Measurements from ENCODE around the gene MLPH. TPM values are rescaled to one million over a fixed set of nuclear protein-coding genes. Genes with fewer than 3 reads are reported as not detected.

Gene MLPH
- total and polyA plus RNA-seq, 2 of the 4 experiments (the other 2 are of a cell fraction): 13.8 to 21.6 TPM

DNA sequence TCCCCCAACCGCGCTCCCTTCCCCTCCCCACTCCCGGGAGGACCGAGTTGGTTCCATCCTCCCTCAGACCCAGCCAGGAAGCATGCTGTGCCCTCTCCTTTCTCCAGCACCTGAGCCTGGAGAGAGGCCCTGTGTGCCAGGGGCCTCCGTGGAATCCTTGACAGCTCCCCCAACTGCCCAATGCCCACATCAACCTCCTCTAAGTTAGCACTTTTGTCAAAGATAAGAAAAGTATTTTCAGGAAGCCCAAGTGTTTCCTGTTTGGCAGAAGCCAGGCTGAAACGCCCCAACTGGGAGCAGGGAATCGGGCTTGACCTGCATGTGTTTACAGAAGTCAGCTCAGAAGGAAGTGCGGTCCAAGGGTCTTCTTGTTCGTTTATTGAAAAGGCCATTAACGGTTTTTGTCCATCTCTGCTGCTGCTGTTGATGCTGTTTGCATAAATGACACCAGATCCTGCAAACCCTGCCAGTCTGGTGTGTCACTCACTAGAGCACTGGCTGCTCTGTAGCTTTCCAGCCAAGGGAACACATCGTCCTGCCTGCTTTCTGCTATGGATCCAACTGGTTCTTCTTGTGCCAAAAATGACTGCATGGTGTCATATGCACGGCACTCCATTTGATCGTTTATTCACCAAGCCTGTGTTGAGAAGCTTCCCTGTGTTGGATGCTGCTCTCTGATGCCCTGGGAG is 37.7 kb upstream of the MLPH start:
- intact Hi-C loops (cut with micrococcal nuclease): no loop called here

More for the DNA sequence above, 37.7 kb upstream of the MLPH start:
- Histone ChIP-seq H4K5ac (ENCODE audit: low read depth, low read length) (peak overlapping the region; percentile 32), H4K91ac (ENCODE audit: insufficient read depth, low read depth, low read length) (peak overlapping the region; percentile 67), H2BK120ac (ENCODE audit: low read depth, low read length) (peak overlapping the region; percentile 66), H3K36me3 (ENCODE audit: control insufficient read depth, insufficient read depth, low read length) (no peaks in the 10 kb centered on the region), H2AK5ac (ENCODE audit: low read depth, low read length) (peak overlapping the region; percentile 56), H3K9me3 (ENCODE audit: control insufficient read depth, insufficient read depth, low read length) (no peaks in the 10 kb centered on the region), H3K23ac (ENCODE audit: low read depth, low read length) (no peak overlapping the region), H2BK5ac (ENCODE audit: low read depth, low read length, poor library complexity, severe bottlenecking) (peak overlapping the region; percentile 45), H3K9me1 (ENCODE audit: insufficient read depth, low read length) (peaks cover 11% of the 10 kb centered on the region), H3K27ac (ENCODE audit: insufficient read depth, low read length) (peak overlapping the region; percentile 38; the same call in 1 of the 2 replicates), H3K4me2 (ENCODE audit: low read depth, low read length) (0 out of 2 replicates have a peak overlapping the region, but pooled peaks have one; percentile 0), H3K79me1 (ENCODE audit: low read depth in 1 of 2, low read length in 2 of 2) (peaks cover 0 to 15% of the 10 kb centered on the region in 2 experiments; a peak in 2 of 4 replicates), H2AK9ac (replicated peaks; ENCODE audit: low read depth, low read length, poor library complexity) (peak overlapping the region; percentile 81), H4K20me1 (ENCODE audit: insufficient read depth, low read length) (no peaks in the 10 kb centered on the region), H3K27me3 (ENCODE audit: control insufficient read depth, insufficient read depth, low read length) (no peaks in the 10 kb centered on the region), H3K4ac (ENCODE audit: low read depth, low read length) (peak overlapping the region; percentile 42), H2AFZ (replicated peaks; ENCODE audit: low read length, poor library complexity) (peak overlapping the region; percentile 82), H3K4me1 (ENCODE audit: control insufficient read depth, insufficient read depth, low read length) (peaks cover 33% of the 10 kb centered on the region), H4K8ac (ENCODE audit: low read depth in 2 of 2, low read length in 2 of 2) (peak overlapping the region; percentile 7 to 80; a peak in 3 of 4 replicates), H3K14ac (replicated peaks; ENCODE audit: low read depth, low read length) (peak overlapping the region; percentile 53), H3K4me3 (ENCODE audit: insufficient read depth, low read depth, low read length) (no peak overlapping the region), H3K56ac (ENCODE audit: extremely low read depth, insufficient read depth, low read length) (no peak overlapping the region), H3K9ac (ENCODE audit: low read depth, low read length) (no peak overlapping the region), H2BK15ac (ENCODE audit: low read depth, low read length) (peak overlapping the region; percentile 35; the same call in 2 of the 3 replicates), H3K18ac (ENCODE audit: low read depth, low read length) (peak overlapping the region; percentile 59), H2BK20ac (ENCODE audit: low read depth, low read length) (peak overlapping the region; percentile 57; the same call in 1 of the 2 replicates)
- dilution Hi-C loops (cut with HindIII; ENCODE audit: low sequenced_read_pairs, unreplicated experiment) (no loop called here), in situ Hi-C loops (cut with MboI; ENCODE audit: low sequenced_read_pairs) (no loop called here)
- ATAC-seq (ENCODE audit: low read depth): peak; percentile 30
- ChIA-PET POLR2A (ENCODE audit: unreplicated experiment) (no interaction called here), CTCF (interaction anchor here (0.6 to 1.7 kb wide), 2 partner anchors 15 to 28 kb away, joined by 3 to 7 read pairs; no protein-coding TSS in a partner anchor)
- no peak for TF ChIP-seq NFE2L2 (IDR thresholded peaks at IDR 0.05; ENCODE audit: low read depth, low read length)
- TF ChIP-seq RCOR1 (IDR thresholded peaks at IDR 0.05; ENCODE audit: insufficient replicate concordance, low read length): no peak
- TF ChIP-seq, protein P1, sequence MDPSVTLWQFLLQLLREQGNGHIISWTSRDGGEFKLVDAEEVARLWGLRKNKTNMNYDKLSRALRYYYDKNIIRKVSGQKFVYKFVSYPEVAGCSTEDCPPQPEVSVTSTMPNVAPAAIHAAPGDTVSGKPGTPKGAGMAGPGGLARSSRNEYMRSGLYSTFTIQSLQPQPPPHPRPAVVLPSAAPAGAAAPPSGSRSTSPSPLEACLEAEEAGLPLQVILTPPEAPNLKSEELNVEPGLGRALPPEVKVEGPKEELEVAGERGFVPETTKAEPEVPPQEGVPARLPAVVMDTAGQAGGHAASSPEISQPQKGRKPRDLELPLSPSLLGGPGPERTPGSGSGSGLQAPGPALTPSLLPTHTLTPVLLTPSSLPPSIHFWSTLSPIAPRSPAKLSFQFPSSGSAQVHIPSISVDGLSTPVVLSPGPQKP (IDR thresholded peaks at IDR 0.05; ENCODE audit: borderline replicate concordance, low read depth, low read length): no peak
- TF ChIP-seq MAFK (IDR thresholded peaks at IDR 0.05; ENCODE audit: low read depth, low read length): no peak
- TF ChIP-seq POLR2A (IDR thresholded peaks at IDR 0.05; ENCODE audit: low read depth, low read length): no peak
- no peak for TF ChIP-seq CTCF (conservative IDR thresholded peaks at IDR 0.05; ENCODE audit: low read depth, low read length)
- TF ChIP-seq CHD1 (IDR thresholded peaks at IDR 0.05; ENCODE audit: low read depth, low read length): no peak
- no peak for TF ChIP-seq USF2 (IDR thresholded peaks at IDR 0.05; ENCODE audit: low read depth, low read length)
- TF ChIP-seq RAD21 (IDR thresholded peaks at IDR 0.05; ENCODE audit: low read length): no peak
- TF ChIP-seq MXI1 (IDR thresholded peaks at IDR 0.05; ENCODE audit: borderline replicate concordance, low read depth, low read length): no peak
- no peak for TF ChIP-seq FOS (IDR thresholded peaks at IDR 0.05; ENCODE audit: low read depth, low read length)
- no peak for TF ChIP-seq MAZ (IDR thresholded peaks at IDR 0.05; ENCODE audit: borderline replicate concordance, low read depth, low read length)
- peak; percentile 48 for DNase-seq
- 18% methylated on average over 9 of the region's 13 CpGs; no CpG with 5 or more reads in 1 of the 2 experiments for WGBS, 2 experiments (ENCODE audit: extremely low coverage in 2 of 2, insufficient read length in 1 of 2)
- no TSS peak for BruUV-seq (replicated peaks)

Measured in IMR-90 (cell line).